ENCODE data around the gene SMS. TPM values are rescaled to one million over a fixed set of nuclear protein-coding genes. Genes with fewer than 3 reads are reported as not detected.

SMS gene
- total and polyA plus RNA-seq, 10 of the 15 experiments (the other 5 are each of a cell fraction or from before 2014, with no cell fraction given) = 55.8 to 156 (median 114) TPM

DNA sequence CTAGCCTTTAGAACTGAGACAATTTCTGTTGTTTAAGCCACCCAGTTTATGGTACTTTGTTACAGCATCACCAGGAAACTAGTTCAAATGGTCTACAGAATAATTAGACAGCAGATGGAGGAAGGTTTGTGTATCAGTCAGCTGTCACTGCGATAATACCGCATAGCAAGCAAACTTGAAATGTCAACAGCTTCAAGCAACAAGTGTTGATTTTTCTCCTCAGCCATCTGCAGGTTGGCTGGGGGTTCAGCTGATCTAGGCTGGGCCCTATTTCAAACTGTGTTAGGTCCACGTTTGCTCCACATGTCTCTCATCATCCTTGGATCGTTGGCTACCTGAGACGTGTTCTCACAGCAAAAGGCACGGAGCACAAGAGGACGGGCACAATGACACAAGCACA is 72.4 kb downstream of the SMS start:
- H2AFZ ChIP-seq (ENCODE audit: control insufficient read depth, low read depth, low read length) = no peak overlapping the region
- no peak overlapping the region for H3K4me2 ChIP-seq (ENCODE audit: control insufficient read depth, insufficient read depth)
- H3K9me3 ChIP-seq (replicated peaks; ENCODE audit: control insufficient read depth, insufficient read depth, low read length) = no peaks in the 10 kb centered on the region
- H3K36me3 ChIP-seq (ENCODE audit: control insufficient read depth in 2 of 2, insufficient read depth in 2 of 2, low read length in 1 of 2) = no peaks in the 10 kb centered on the region
- H3K27ac ChIP-seq (ENCODE audit: control insufficient read depth, insufficient read depth) = no peak overlapping the region
- DNase-seq (ENCODE audit: low read depth, low spot score) (no peak), FAIRE-seq (no peak), ATAC-seq (no peak)
- intact Hi-C loops (cut with micrococcal nuclease; ENCODE audit: unreplicated experiment) = no loop called here
- BruUV-seq (replicated peaks) = no TSS peak
- TF ChIP-seq ZNF274 (IDR thresholded peaks at IDR 0.05; ENCODE audit: insufficient read depth, insufficient read length) (no peak), KAT2A (conservative IDR thresholded peaks at IDR 0.05; ENCODE audit: control insufficient read depth, low read depth, low read length) (no peak)
- TF ChIP-seq, protein P1, sequence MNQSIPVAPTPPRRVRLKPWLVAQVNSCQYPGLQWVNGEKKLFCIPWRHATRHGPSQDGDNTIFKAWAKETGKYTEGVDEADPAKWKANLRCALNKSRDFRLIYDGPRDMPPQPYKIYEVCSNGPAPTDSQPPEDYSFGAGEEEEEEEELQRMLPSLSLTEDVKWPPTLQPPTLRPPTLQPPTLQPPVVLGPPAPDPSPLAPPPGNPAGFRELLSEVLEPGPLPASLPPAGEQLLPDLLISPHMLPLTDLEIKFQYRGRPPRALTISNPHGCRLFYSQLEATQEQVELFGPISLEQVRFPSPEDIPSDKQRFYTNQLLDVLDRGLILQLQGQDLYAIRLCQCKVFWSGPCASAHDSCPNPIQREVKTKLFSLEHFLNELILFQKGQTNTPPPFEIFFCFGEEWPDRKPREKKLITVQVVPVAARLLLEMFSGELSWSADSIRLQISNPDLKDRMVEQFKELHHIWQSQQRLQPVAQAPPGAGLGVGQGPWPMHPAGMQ (IDR thresholded peaks at IDR 0.05; ENCODE audit: borderline replicate concordance) = no peak
- H3K4me3 ChIP-seq = no peak overlapping the region
- no peaks in the 10 kb centered on the region for H3K4me1 ChIP-seq (ENCODE audit: control insufficient read depth, insufficient read depth, low read length)
- POLR2A ChIA-PET = interaction anchor here (0.6 kb wide), 1 partner anchor 105 kb away, joined by 3 read pairs; no protein-coding TSS in a partner anchor
- in situ Hi-C loops (cut with MboI) = no loop called here
- no peaks in the 10 kb centered on the region for H3K27me3 ChIP-seq (replicated peaks in 1 of 2; ENCODE audit: control insufficient read depth in 2 of 2, insufficient read depth in 2 of 2, low read length in 1 of 2)
- WGBS (ENCODE audit: insufficient coverage, insufficient replicate concordance, low lambda C conversion rate, missing lambda C conversion rate) = 68% methylated on average over 7 of the region's 7 CpGs
- RAD21 ChIA-PET (ENCODE audit: unreplicated experiment) = interaction anchor here (1.6 kb wide), 1 partner anchor 28 kb away, joined by 4 read pairs; no protein-coding TSS in a partner anchor
- H4K20me1 ChIP-seq (ENCODE audit: control insufficient read depth, insufficient read depth) = no peaks in the 10 kb centered on the region
- no peak overlapping the region for H3K9ac ChIP-seq (ENCODE audit: control insufficient read depth, insufficient read depth, low read length)
- CTCF ChIA-PET = no interaction called here
- SMC1A ChIA-PET (ENCODE audit: uncharacterized antibody, unreplicated experiment) = interaction anchor here (1.0 to 2.7 kb wide), 2 partner anchors 14 to 27 kb away, joined by 4 to 10 read pairs; no protein-coding TSS in a partner anchor
- H3K79me2 ChIP-seq (ENCODE audit: control insufficient read depth, insufficient read depth, low read length) = no peaks in the 10 kb centered on the region

DNA sequence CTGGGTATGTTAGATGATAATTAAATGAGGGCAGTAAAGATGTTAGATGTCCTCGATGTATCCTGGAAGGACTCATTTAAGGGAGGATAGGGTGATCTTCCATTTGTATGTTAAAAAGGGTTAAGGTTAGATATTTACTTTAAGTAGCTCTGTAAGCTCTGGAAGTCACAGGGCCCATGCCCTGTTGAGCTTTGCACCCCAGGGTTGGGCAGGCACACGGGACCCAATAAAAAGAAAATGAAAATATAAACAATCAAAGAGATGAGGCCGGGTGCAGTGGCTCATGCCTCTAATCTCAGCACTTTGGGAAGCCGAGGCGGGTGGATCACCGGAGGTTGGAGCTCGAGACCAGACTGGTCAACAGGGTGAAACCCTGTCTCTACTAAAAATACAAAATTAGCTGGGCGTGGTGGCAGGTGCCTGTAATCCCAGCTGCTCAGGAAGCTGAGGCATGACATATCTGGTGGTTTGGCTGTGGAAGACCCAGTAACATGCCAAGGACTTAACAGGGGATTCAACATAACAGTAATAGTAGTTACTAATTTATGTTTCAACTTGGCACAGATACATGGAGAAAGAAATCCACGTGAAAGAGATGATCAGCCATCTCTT is 74.7 kb downstream of the SMS start:
- POLR2A ChIA-PET = no interaction called here
- RAD21 ChIA-PET (ENCODE audit: unreplicated experiment) = interaction anchor here (1.0 to 1.5 kb wide), 2 partner anchors 11 to 46 kb away, joined by 3 to 4 read pairs; no protein-coding TSS in a partner anchor
- ATAC-seq (no peak), DNase-seq (ENCODE audit: low read depth, low spot score) (no peak), FAIRE-seq (no peak)
- no peaks in the 10 kb centered on the region for H3K27me3 ChIP-seq (replicated peaks in 1 of 2; ENCODE audit: control insufficient read depth in 2 of 2, insufficient read depth in 2 of 2, low read length in 1 of 2)
- H3K9me3 ChIP-seq (replicated peaks; ENCODE audit: control insufficient read depth, insufficient read depth, low read length) = no peaks in the 10 kb centered on the region
- no peak overlapping the region for H3K4me2 ChIP-seq (ENCODE audit: control insufficient read depth, insufficient read depth)
- H3K36me3 ChIP-seq (ENCODE audit: control insufficient read depth in 2 of 2, insufficient read depth in 2 of 2, low read length in 1 of 2) = no peaks in the 10 kb centered on the region
- CTCF ChIA-PET = interaction anchor here (0.9 to 1.6 kb wide), 3 partner anchors 10 to 30 kb away, joined by 3 to 4 read pairs (median 3); no protein-coding TSS in a partner anchor
- no peak overlapping the region for H3K9ac ChIP-seq (ENCODE audit: control insufficient read depth, insufficient read depth, low read length)
- no peak overlapping the region for H3K27ac ChIP-seq (ENCODE audit: control insufficient read depth, insufficient read depth)
- SMC1A ChIA-PET (ENCODE audit: uncharacterized antibody, unreplicated experiment) = interaction anchor here (0.9 to 1.2 kb wide), 2 partner anchors 24 to 26 kb away, joined by 3 to 4 read pairs; no protein-coding TSS in a partner anchor
- H3K79me2 ChIP-seq (ENCODE audit: control insufficient read depth, insufficient read depth, low read length) = no peaks in the 10 kb centered on the region
- no peaks in the 10 kb centered on the region for H4K20me1 ChIP-seq (ENCODE audit: control insufficient read depth, insufficient read depth)
- no peak overlapping the region for H3K4me3 ChIP-seq
- no TSS peak for BruUV-seq (replicated peaks)
- intact Hi-C loops (cut with micrococcal nuclease; ENCODE audit: unreplicated experiment) (no loop called here), in situ Hi-C loops (cut with MboI) (no loop called here)
- H3K4me1 ChIP-seq (ENCODE audit: control insufficient read depth, insufficient read depth, low read length) = no peaks in the 10 kb centered on the region
- 60% methylated on average over 9 of the region's 9 CpGs for WGBS (ENCODE audit: insufficient coverage, insufficient replicate concordance, low lambda C conversion rate, missing lambda C conversion rate)
- H2AFZ ChIP-seq (ENCODE audit: control insufficient read depth, low read depth, low read length) = no peak overlapping the region
- TF ChIP-seq RCOR1 (conservative IDR thresholded peaks at IDR 0.05; ENCODE audit: low read depth, low read length) = no peak
- no peak for TF ChIP-seq RAD21 (IDR thresholded peaks at IDR 0.05; ENCODE audit: insufficient read depth, low read depth, low read length)
- TF ChIP-seq ATF7 (IDR thresholded peaks at IDR 0.05; ENCODE audit: low read depth) = no peak
- TF ChIP-seq POLR2AphosphoS2 (IDR thresholded peaks at IDR 0.05; ENCODE audit: low read depth, low read length) = no peak
- TF ChIP-seq ZNF592 (IDR thresholded peaks at IDR 0.05) = no peak
- no peak for TF ChIP-seq PKNOX1 (IDR thresholded peaks at IDR 0.05)
- TF ChIP-seq LARP7 (IDR thresholded peaks at IDR 0.05) = no peak
